SK-N-SH (cell line): ENCODE measurements around the gene EEF1AKMT3. TPM values are rescaled to one million over a fixed set of nuclear protein-coding genes. Genes with fewer than 3 reads are reported as not detected.

Experiments
- CTCF ChIA-PET: fragments of 300-600, 350-600 bp; formaldehyde crosslinking; extraction: SDS; loops from one replicate; lab custom pipeline; 2021; lab: Yijun Ruan, JAX
- POLR2A ChIA-PET: fragments of 350-600 bp; sonication (Branson Sonifier 250); formaldehyde crosslinking; extraction: SDS; loops from one replicate; lab custom pipeline; 2020; ENCODE audit warnings: antibody characterized with exemption, inconsistent platforms; lab: Yijun Ruan, JAX
- DNase-seq: peaks from one replicate; pipeline ENCODE4 v3.0.0; 2012
- H2AFZ ChIP-seq: fragments of 200-600 bp; sonication (generic); 2 replicates; pipeline ENCODE4 v1.8.1; 2016; ENCODE audit warnings: antibody characterized with exemption, mild to moderate bottlenecking, low read depth
- H3F3A ChIP-seq: fragments of 200-600 bp; sonication (generic); replicated peaks from 2 replicates; pipeline ENCODE3; 2016; ENCODE audit warnings: antibody characterized with exemption, mild to moderate bottlenecking; ENCODE audit not compliant: insufficient read depth
- H3K27ac ChIP-seq, 2 experiments: fragments of 200-500 bp in 1 of 2; fragments of 200-600 bp in 1 of 2; sonication (Bioruptor generic) in 1 of 2; sonication (generic), shearing (Covaris generic) in 1 of 2; 2 replicates each; pipeline versions ENCODE4 v1.5.1 to v1.6.1; 2014 to 2016; ENCODE audit warnings: low read depth in 2 of 2, inconsistent platforms in 1 of 2, low read length in 1 of 2, mild to moderate bottlenecking in 1 of 2, mixed read lengths in 1 of 2
- H3K27me3 ChIP-seq: fragments of 200-600 bp; sonication (generic), shearing (Covaris generic); 2 replicates; pipeline ENCODE4 v1.6.1; 2016; ENCODE audit warnings: mixed run types; ENCODE audit not compliant: insufficient read depth
- H3K36me3 ChIP-seq, 2 experiments: fragments of 200-500 bp in 1 of 2; fragments of 200-600 bp in 1 of 2; sonication (Bioruptor generic) in 1 of 2; sonication (generic) in 1 of 2; replicated peaks in 1 of 2; 2 replicates each; pipeline versions ENCODE3 to v1.5.1; 2014 to 2016; ENCODE audit warnings: low read length in 1 of 2, mild to moderate bottlenecking in 1 of 2; ENCODE audit not compliant: insufficient read depth in 2 of 2, control insufficient read depth in 1 of 2
- H3K4me1 ChIP-seq, 2 experiments: fragments of 200-500 bp in 1 of 2; fragments of 200-600 bp in 1 of 2; sonication (Bioruptor generic) in 1 of 2; sonication (generic), shearing (Covaris generic) in 1 of 2; 2 replicates each; pipeline versions ENCODE4 v1.5.1 to v1.6.1; 2014 to 2016; ENCODE audit warnings: low read depth in 1 of 2, low read length in 1 of 2, mixed run types in 1 of 2; ENCODE audit not compliant: insufficient read depth in 2 of 2, control insufficient read depth in 1 of 2
- H3K4me2 ChIP-seq: fragments of 200-600 bp; sonication (generic), shearing (Covaris generic); 2 replicates; pipeline ENCODE4 v1.6.1; 2017; ENCODE audit warnings: mixed run types
- H3K4me3 ChIP-seq, 2 experiments: fragments of 200-500 bp in 1 of 2; fragments of 200-600 bp in 1 of 2; sonication (Bioruptor generic) in 1 of 2; sonication (generic), shearing (Covaris generic) in 1 of 2; 2 replicates each; pipeline versions ENCODE4 v1.5.1 to v1.8.1; 2014 to 2016; ENCODE audit warnings: low read depth in 2 of 2, inconsistent platforms in 1 of 2, low read length in 1 of 2, mild to moderate bottlenecking in 1 of 2, mixed read lengths in 1 of 2, moderate library complexity in 1 of 2
- H3K79me2 ChIP-seq: fragments of 200-600 bp; sonication (generic); 2 replicates; pipeline ENCODE4 v1.8.1; 2017; ENCODE audit warnings: mild to moderate bottlenecking; ENCODE audit not compliant: insufficient read depth
- H3K9ac ChIP-seq: fragments of 200-600 bp; sonication (generic); 2 replicates; pipeline ENCODE4 v1.6.1; 2017; ENCODE audit warnings: mixed run types
- H3K9me2 ChIP-seq: fragments of 200-600 bp; sonication (generic); 2 replicates; pipeline ENCODE4 v1.6.1; 2017; ENCODE audit warnings: mixed run types
- H3K9me3 ChIP-seq: fragments of 200-600 bp; sonication (generic); 2 replicates; pipeline ENCODE4 v1.6.1; 2017; ENCODE audit warnings: mixed run types, mild to moderate bottlenecking, moderate library complexity
- H4K20me1 ChIP-seq: fragments of 200-600 bp; sonication (generic); 2 replicates; pipeline ENCODE4 v1.6.1; 2017; ENCODE audit warnings: mild to moderate bottlenecking, mixed run types; ENCODE audit not compliant: insufficient read depth
- CHD2 ChIP-seq: fragments of 150-350 bp; IDR thresholded peaks from 2 replicates; pipeline ENCODE4 v1.6.1; 2018; ENCODE audit warnings: low read length; ENCODE audit not compliant: partially characterized antibody
- EP300 ChIP-seq, 2 experiments: IDR thresholded peaks; 2 replicates each; pipeline versions ENCODE4 v1.4.0 to v1.6.1; 2012; ENCODE audit warnings: borderline replicate concordance in 1 of 2, low read depth in 1 of 2, low read length in 1 of 2
- FOXM1 ChIP-seq: IDR thresholded peaks from 2 replicates; pipeline ENCODE4 v1.4.0; 2012; ENCODE audit warnings: low read depth, mild to moderate bottlenecking
- GABPA ChIP-seq: IDR thresholded peaks from 2 replicates; pipeline ENCODE4 v1.4.0; 2012; ENCODE audit warnings: low read depth, mild to moderate bottlenecking
- MEF2A ChIP-seq: IDR thresholded peaks from 2 replicates; pipeline ENCODE4 v1.4.0; 2012; ENCODE audit warnings: low read depth, borderline replicate concordance
- NFIC ChIP-seq: IDR thresholded peaks from 2 replicates; pipeline ENCODE4 v1.4.0; 2012; ENCODE audit warnings: borderline replicate concordance
- POLR2AphosphoS5 ChIP-seq: IDR thresholded peaks from 2 replicates; pipeline ENCODE4 v1.6.1; 2012; ENCODE audit warnings: low read depth, low read length
- RAD21 ChIP-seq: IDR thresholded peaks from 2 replicates; pipeline ENCODE4 v1.6.1; 2012; ENCODE audit warnings: mild to moderate bottlenecking, low read length
- REST ChIP-seq: IDR thresholded peaks from 2 replicates; pipeline ENCODE4 v1.6.1; 2012; ENCODE audit warnings: mild to moderate bottlenecking, low read depth, low read length, moderate library complexity
- SMC3 ChIP-seq: IDR thresholded peaks from 2 replicates; pipeline ENCODE4 v1.6.1; 2012; ENCODE audit warnings: low read depth, low read length, improper control_type of control experiment
- TAF1 ChIP-seq: IDR thresholded peaks from 2 replicates; pipeline ENCODE4 v1.6.1; 2012; ENCODE audit warnings: low read depth, mild to moderate bottlenecking, low read length, moderate library complexity, borderline replicate concordance
- YY1 ChIP-seq: IDR thresholded peaks from 2 replicates; pipeline ENCODE4 v1.4.0; 2012; ENCODE audit warnings: low read depth, mild to moderate bottlenecking
- ZBTB33 ChIP-seq: IDR thresholded peaks from 2 replicates; pipeline ENCODE4 v1.4.0; 2012; ENCODE audit warnings: low read depth, borderline replicate concordance
- WGBS: methylation state at CpG from one replicate; pipeline ENCODE4 v1.1.6; 2017; ENCODE audit warnings: low lambda C conversion rate; 5-methylcytosine and 5-hydroxymethylcytosine counted together
- polyA plus RNA-seq, 3 experiments: library from polyadenylated mRNA; depleted of rRNA; stranded (reverse); fragments of >200 nt; gene quantifications; 2 replicates each; pipeline ENCODE4 v1.2.3, GENCODE V29; 2012
- TF ChIP-seq, protein P1 (sequence below): fragments of 200-600 bp; sonication (generic); IDR thresholded peaks from 2 replicates; pipeline ENCODE4 v1.6.1; 2017; ENCODE audit warnings: antibody characterized with exemption, mild to moderate bottlenecking, moderate library complexity
- TF ChIP-seq, protein P2 (sequence below): fragments of 150-350 bp; IDR thresholded peaks from 2 replicates; pipeline ENCODE4 v1.6.1; 2016; ENCODE audit warnings: mild to moderate bottlenecking, low read depth, low read length

Gene EEF1AKMT3
- polyA plus RNA-seq, 1 of the 3 experiments (the other 2 are of a cell fraction), result 10.3 TPM

DNA sequence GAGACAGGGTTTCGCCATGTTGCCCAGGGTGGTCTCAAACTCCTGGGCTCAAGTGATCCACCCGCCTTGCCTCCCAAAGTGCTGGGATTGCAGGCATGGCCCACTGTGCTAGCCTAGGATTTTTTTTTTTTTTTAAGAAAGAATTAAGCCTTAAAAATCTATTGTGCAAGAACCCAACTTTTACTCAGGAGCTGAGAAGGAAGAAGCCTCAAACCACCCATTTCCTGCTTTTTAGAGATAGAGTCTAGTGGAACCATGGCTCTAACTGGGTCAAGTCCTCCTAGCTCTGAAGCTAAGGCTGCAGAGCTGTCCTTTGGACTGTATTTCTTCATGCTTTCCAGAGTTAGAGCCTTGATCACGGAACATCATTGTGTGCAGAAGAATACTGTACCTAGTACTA is 8.8 kb downstream of the EEF1AKMT3 start:
- Histone ChIP-seq H4K20me1 (no peaks in the 10 kb centered on the region), H3K27ac (no peak overlapping the region), H3K9me2 (no peaks in the 10 kb centered on the region), H3K4me2 (no peak overlapping the region), H3K79me2 (peaks cover 28% of the 10 kb centered on the region), H2AFZ (no peak overlapping the region), H3K36me3 (peaks cover 12 to 21% of the 10 kb centered on the region in 2 experiments), H3F3A (peaks cover 18% of the 10 kb centered on the region), H3K27me3 (no peaks in the 10 kb centered on the region), H3K4me1 (peaks cover 0 to 5% of the 10 kb centered on the region in 2 experiments; a peak in 1 of 4 replicates), H3K9me3 (no peaks in the 10 kb centered on the region), H3K4me3 (no peak overlapping the region), H3K9ac (no peak overlapping the region)
- ChIA-PET CTCF (interaction anchor here (0.9 to 1.3 kb wide), 4 partner anchors 9 to 34 kb away, joined by 3 to 5 read pairs (median 4); partner anchors contain the start of genes EEF1AKMT3 and METTL1), POLR2A (interaction anchor here (1.2 kb wide), 1 partner anchor 9 kb away, joined by 4 read pairs; the partner anchor contains the start of genes EEF1AKMT3 and METTL1)
- no peak for TF ChIP-seq FOXM1
- TF ChIP-seq YY1, result no peak
- no peak for TF ChIP-seq MEF2A
- TF ChIP-seq NFIC, result no peak
- TF ChIP-seq, protein P1, sequence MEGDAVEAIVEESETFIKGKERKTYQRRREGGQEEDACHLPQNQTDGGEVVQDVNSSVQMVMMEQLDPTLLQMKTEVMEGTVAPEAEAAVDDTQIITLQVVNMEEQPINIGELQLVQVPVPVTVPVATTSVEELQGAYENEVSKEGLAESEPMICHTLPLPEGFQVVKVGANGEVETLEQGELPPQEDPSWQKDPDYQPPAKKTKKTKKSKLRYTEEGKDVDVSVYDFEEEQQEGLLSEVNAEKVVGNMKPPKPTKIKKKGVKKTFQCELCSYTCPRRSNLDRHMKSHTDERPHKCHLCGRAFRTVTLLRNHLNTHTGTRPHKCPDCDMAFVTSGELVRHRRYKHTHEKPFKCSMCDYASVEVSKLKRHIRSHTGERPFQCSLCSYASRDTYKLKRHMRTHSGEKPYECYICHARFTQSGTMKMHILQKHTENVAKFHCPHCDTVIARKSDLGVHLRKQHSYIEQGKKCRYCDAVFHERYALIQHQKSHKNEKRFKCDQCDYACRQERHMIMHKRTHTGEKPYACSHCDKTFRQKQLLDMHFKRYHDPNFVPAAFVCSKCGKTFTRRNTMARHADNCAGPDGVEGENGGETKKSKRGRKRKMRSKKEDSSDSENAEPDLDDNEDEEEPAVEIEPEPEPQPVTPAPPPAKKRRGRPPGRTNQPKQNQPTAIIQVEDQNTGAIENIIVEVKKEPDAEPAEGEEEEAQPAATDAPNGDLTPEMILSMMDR, result no peak
- 89% methylated on average over 3 of the region's 3 CpGs for WGBS
- no peak for DNase-seq

GRCh38 chr12:57781801-57782200 is 9.4 kb downstream of the EEF1AKMT3 start:
- no peak for DNase-seq
- H3K4me2 ChIP-seq, result no peak overlapping the region
- H3K4me1 ChIP-seq, result peaks cover 0 to 5% of the 10 kb centered on the region in 2 experiments; a peak in 1 of 4 replicates
- TF ChIP-seq TAF1 (no peak), GABPA (no peak), POLR2AphosphoS5 (no peak), FOXM1 (no peak), REST (no peak), RAD21 (no peak), EP300 (IDR thresholded peaks at IDR 0.05; ENCODE audit: borderline replicate concordance in 1 of 2, low read depth in 1 of 2, low read length in 1 of 2) (no peak), ZBTB33 (no peak), CHD2 (no peak), YY1 (no peak), SMC3 (no peak)
- TF ChIP-seq, protein P2, sequence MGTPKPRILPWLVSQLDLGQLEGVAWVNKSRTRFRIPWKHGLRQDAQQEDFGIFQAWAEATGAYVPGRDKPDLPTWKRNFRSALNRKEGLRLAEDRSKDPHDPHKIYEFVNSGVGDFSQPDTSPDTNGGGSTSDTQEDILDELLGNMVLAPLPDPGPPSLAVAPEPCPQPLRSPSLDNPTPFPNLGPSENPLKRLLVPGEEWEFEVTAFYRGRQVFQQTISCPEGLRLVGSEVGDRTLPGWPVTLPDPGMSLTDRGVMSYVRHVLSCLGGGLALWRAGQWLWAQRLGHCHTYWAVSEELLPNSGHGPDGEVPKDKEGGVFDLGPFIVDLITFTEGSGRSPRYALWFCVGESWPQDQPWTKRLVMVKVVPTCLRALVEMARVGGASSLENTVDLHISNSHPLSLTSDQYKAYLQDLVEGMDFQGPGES, result no peak
- H3K79me2 ChIP-seq, result peaks cover 28% of the 10 kb centered on the region
- no peaks in the 10 kb centered on the region for H3K27me3 ChIP-seq
- no peak overlapping the region for H3K27ac ChIP-seq
- no peak overlapping the region for H3K9ac ChIP-seq
- CTCF ChIA-PET, result interaction anchor here (0.9 to 1.3 kb wide), 4 partner anchors 9 to 34 kb away, joined by 3 to 5 read pairs (median 4); partner anchors contain the start of genes EEF1AKMT3 and METTL1
- H3K9me3 ChIP-seq, result no peaks in the 10 kb centered on the region
- POLR2A ChIA-PET, result interaction anchor here (1.2 kb wide), 1 partner anchor 9 kb away, joined by 4 read pairs; the partner anchor contains the start of genes EEF1AKMT3 and METTL1
- no peak overlapping the region for H2AFZ ChIP-seq
- WGBS, result 50% methylated on average over 2 of the region's 2 CpGs
- H3K4me3 ChIP-seq, result no peak overlapping the region
- H4K20me1 ChIP-seq, result no peaks in the 10 kb centered on the region
- peaks cover 18 to 26% of the 10 kb centered on the region in 2 experiments for H3K36me3 ChIP-seq
- peaks cover 18% of the 10 kb centered on the region for H3F3A ChIP-seq
- no peaks in the 10 kb centered on the region for H3K9me2 ChIP-seq
